GM12873 (cell line): ENCODE results near the gene RAB11FIP5.

ENCODE experiments used
- TF ChIP-seq, protein P1 (sequence below): IDR thresholded peaks from 2 replicates; pipeline ENCODE4 v1.5.1; 2012; ENCODE audit warnings: low read depth, mild to moderate bottlenecking, moderate library complexity, low read length, control low read depth; ENCODE audit not compliant: insufficient read depth; ENCODE audit errors: missing control alignments

RAB11FIP5 gene

DNA sequence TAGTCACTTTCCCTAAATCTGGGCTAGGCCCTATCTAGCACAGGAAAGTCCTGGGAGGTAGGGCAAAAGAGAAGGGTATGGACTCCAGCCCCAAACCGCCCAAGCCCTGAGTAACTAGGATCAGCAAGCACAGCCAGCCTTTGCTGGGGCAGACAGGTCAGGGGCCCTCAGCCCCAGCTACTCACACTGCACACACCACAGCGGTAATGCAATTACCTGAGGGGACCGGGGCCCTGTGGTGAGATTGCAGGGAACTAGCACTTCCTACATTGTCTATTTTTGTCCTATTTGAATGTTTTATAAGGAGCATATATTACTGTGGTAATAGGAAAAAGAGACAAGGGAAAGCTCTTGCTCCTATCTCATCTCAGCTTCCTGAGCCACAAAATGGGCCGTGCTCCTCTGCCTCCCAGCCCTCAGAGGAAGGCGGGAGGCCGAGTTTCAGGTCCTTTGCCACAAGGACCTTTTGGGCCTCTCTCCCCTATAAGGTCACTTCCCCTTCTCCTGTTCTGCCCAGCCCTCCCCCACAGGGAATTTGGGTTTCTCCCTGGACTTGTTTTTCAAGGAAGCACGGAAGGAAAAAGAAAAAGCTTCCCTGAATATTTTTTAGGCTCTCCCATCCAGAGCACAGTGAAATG lies 20.5 kb downstream of the RAB11FIP5 start:
- TF ChIP-seq, protein P1, sequence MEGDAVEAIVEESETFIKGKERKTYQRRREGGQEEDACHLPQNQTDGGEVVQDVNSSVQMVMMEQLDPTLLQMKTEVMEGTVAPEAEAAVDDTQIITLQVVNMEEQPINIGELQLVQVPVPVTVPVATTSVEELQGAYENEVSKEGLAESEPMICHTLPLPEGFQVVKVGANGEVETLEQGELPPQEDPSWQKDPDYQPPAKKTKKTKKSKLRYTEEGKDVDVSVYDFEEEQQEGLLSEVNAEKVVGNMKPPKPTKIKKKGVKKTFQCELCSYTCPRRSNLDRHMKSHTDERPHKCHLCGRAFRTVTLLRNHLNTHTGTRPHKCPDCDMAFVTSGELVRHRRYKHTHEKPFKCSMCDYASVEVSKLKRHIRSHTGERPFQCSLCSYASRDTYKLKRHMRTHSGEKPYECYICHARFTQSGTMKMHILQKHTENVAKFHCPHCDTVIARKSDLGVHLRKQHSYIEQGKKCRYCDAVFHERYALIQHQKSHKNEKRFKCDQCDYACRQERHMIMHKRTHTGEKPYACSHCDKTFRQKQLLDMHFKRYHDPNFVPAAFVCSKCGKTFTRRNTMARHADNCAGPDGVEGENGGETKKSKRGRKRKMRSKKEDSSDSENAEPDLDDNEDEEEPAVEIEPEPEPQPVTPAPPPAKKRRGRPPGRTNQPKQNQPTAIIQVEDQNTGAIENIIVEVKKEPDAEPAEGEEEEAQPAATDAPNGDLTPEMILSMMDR = no peak

DNA sequence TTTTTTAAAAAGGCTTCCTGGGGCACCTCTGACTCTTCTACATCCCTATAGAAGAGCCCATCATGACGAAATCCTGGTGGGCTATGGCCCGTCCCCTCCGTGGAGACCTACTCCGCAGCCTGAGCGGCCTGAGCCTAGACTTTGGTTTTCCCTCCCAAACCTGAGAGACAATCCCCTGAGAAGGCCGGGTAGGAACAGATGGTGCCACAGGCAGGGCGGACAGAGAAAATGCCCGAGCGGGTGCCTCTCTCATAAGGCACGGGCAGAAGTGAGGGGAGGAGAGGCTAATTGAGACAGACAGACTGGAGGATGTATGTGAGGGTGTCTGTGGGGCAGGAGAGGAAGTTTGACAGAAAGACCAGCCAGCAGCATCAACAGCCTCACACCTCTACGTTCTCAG lies 21.1 kb downstream of the RAB11FIP5 start:
- TF ChIP-seq, protein P1 = no peak

- TF ChIP-seq, protein P1 = no peak
Observed at GRCh38 chr2:73091164-73091563, 21.6 kb downstream of the RAB11FIP5 start.

- TF ChIP-seq, protein P1 = no peak
Observed at GRCh38 chr2:73089270-73090030, 23.3 kb downstream of the RAB11FIP5 start.

GRCh38 chr2:73088703-73089102 lies 24.0 kb downstream of the RAB11FIP5 start:
- TF ChIP-seq, protein P1 = no peak

DNA sequence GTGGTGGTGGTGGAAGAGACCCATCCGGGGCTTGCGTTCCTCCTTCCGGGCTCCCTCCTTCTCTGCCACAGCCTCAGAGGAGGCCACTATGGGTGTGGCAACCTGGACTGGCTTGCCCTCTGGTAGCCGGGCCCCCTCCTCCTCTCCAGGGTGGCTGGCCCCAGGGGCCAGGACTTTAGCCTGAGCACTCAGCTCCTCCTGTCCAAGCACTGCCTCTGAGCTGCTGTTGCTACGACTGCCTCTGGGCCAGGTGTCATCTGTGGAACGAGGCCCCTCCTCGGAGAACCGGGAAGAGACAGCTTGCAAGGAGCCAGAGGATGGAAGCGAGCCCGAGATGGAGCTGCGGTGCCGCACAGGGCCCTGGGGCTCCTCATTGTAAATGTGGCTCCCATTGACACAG lies 24.5 kb downstream of the RAB11FIP5 start:
- TF ChIP-seq, protein P1 = no peak

DNA sequence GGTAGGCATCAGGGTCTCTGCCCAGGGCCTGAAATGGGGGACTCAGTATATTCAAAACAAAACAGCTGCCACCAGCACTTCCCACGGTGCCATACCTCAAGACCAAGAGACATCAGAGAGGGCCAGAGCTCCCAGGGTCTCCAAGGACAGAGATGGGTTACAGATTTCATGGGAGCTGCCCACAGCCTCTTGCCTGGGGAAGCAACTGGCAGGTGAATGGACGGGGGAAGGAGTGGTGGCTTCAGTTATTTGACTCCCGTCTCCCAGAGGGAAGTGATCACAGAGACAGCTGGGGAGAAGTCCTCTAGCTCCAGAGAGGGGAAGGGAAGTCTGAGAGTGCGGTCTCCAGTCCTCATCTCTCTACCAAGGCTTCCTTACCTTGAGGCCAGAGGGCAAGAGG lies 25.4 kb downstream of the RAB11FIP5 start:
- TF ChIP-seq, protein P1 = no peak
